ENCODE data around the gene TAS2R16. TPM values are rescaled to one million over a fixed set of nuclear protein-coding genes. Genes with fewer than 3 reads are reported as not detected.

Gene TAS2R16
- total RNA-seq, 1 experiment from 2014 or later: not detected

DNA sequence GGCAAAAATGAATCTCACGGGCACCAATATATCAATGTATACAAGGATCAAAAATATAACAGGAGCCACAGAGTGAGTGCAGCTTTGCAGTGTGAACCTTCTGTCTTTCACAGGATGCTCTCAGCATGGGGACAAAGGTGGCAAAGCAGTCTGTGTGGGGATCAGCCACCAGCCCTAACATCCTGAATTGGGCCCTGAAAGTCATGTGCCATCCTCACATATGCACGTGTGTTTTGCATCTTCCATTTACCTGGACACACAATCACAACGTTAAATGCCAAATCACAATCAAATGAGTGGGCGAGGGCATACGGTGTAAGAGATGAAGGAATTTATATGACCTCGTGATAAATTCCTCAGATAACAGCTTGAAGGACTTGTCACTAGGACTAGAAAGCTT lies 6.5 kb downstream of the TAS2R16 start:
- Histone ChIP-seq H3K9me3 (ENCODE audit: control insufficient read depth, low read depth, low read length) (no peaks in the 10 kb centered on the region), H3K79me1 (ENCODE audit: insufficient read depth, low read depth, low read length, poor library complexity, severe bottlenecking) (no peaks in the 10 kb centered on the region), H3K56ac (ENCODE audit: insufficient read length, low read depth, low read length) (no peak overlapping the region), H2BK20ac (ENCODE audit: low read depth, low read length, poor library complexity, severe bottlenecking) (no peak overlapping the region), H3K14ac (ENCODE audit: insufficient read depth, low read length) (no peak overlapping the region), H3K79me2 (ENCODE audit: insufficient read depth, low read length) (peaks cover 2% of the 10 kb centered on the region; the same call in 1 of the 2 replicates), H2BK12ac (ENCODE audit: insufficient read length, low read depth, low read length) (no peak overlapping the region), H2AK5ac (ENCODE audit: insufficient read length, low read length) (no peak overlapping the region), H3K23me2 (ENCODE audit: insufficient read length, low read depth, low read length, poor library complexity, severe bottlenecking) (no peaks in the 10 kb centered on the region), H3K23ac (ENCODE audit: insufficient read length, low read depth, low read length) (no peak overlapping the region), H2BK5ac (ENCODE audit: insufficient read length, low read length) (no peak overlapping the region), H3K4me1 (ENCODE audit: insufficient read depth, low read length) (no peaks in the 10 kb centered on the region), H3K9ac (ENCODE audit: extremely low read depth, insufficient read length, low read length) (no peak overlapping the region), H3K18ac (ENCODE audit: insufficient read length, low read depth, low read length) (no peak overlapping the region), H4K91ac (ENCODE audit: insufficient read length, low read depth, low read length) (no peak overlapping the region), H4K20me1 (ENCODE audit: control insufficient read depth, insufficient read depth, insufficient read length) (no peaks in the 10 kb centered on the region), H3K27me3 (ENCODE audit: insufficient read depth, low read length) (no peaks in the 10 kb centered on the region), H2BK120ac (ENCODE audit: low read depth, low read length, poor library complexity, severe bottlenecking) (no peak overlapping the region), H2AFZ (ENCODE audit: low read length) (no peak overlapping the region), H2BK15ac (ENCODE audit: low read depth, low read length) (no peak overlapping the region), H4K5ac (ENCODE audit: insufficient read length, low read depth, low read length) (no peak overlapping the region), H3K4ac (ENCODE audit: low read depth, low read length) (no peak overlapping the region), H3T11ph (ENCODE audit: low read length) (no peak overlapping the region), H4K8ac (replicated peaks; ENCODE audit: insufficient read length, low read depth, low read length) (no peak overlapping the region), H3K27ac (ENCODE audit: insufficient read length, low read depth, low read length) (no peak overlapping the region), H3K4me2 (ENCODE audit: insufficient read depth, insufficient read length, low read length) (no peak overlapping the region)
- no peak overlapping the region for H3K27ac Mint-ChIP-seq
- no peak for DNase-seq
- peaks cover 0 to 3% (median 0%) of the 10 kb centered on the region in 3 experiments; a peak in 2 of 7 replicates for H3K36me3 Mint-ChIP-seq (ENCODE audit: insufficient read depth in 1 of 3, low read depth in 3 of 3)
- H3K9me3 Mint-ChIP-seq: 0 out of 5 replicates have a peak, but pooled peaks cover 0 to 2% of the 10 kb centered on the region in 2 experiments
- no peak overlapping the region for H3K4me3 Mint-ChIP-seq
- TF ChIP-seq, protein P1, sequence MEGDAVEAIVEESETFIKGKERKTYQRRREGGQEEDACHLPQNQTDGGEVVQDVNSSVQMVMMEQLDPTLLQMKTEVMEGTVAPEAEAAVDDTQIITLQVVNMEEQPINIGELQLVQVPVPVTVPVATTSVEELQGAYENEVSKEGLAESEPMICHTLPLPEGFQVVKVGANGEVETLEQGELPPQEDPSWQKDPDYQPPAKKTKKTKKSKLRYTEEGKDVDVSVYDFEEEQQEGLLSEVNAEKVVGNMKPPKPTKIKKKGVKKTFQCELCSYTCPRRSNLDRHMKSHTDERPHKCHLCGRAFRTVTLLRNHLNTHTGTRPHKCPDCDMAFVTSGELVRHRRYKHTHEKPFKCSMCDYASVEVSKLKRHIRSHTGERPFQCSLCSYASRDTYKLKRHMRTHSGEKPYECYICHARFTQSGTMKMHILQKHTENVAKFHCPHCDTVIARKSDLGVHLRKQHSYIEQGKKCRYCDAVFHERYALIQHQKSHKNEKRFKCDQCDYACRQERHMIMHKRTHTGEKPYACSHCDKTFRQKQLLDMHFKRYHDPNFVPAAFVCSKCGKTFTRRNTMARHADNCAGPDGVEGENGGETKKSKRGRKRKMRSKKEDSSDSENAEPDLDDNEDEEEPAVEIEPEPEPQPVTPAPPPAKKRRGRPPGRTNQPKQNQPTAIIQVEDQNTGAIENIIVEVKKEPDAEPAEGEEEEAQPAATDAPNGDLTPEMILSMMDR (conservative IDR thresholded peaks at IDR 0.05): no peak
- no CpG with 5 or more reads among the region's 6 CpGs for WGBS (ENCODE audit: extremely low coverage, insufficient read length, low lambda C conversion rate)
- H3K27me3 Mint-ChIP-seq (ENCODE audit: low read depth): no peaks in the 10 kb centered on the region
- H3K4me1 Mint-ChIP-seq: peaks cover 21 to 27% of the 10 kb centered on the region in 2 experiments
